Heart left ventricle (tissue), 13 donors: Measurements from ENCODE around the gene MFSD8.

ENCODE experiments used
- POLR2A ChIP-seq, 2 donors: fragments of 450-650 bp; IDR thresholded peaks; one replicate each; pipeline ENCODE4 v1.6.1; 2017; ENCODE audit warnings: antibody characterized with exemption in 2 of 2, mild to moderate bottlenecking in 2 of 2, moderate library complexity in 2 of 2
- TF ChIP-seq, protein P1 (sequence below), 12 donors: fragments of 200-600 bp; sonication (generic) in 4 of 12; IDR thresholded peaks; one replicate each; pipeline versions ENCODE4 v1.5.0 to v1.8.0; 2018 to 2022; ENCODE audit warnings: antibody characterized with exemption in 12 of 12, mild to moderate bottlenecking in 5 of 12
- donor health status: ischemic (EF 13 %, LVEDD 7.1; RV severe dilation, severe dysfunction).
- donor health status: DM: no; HTN: yes; CAD: no.
- donor health status: DM: no; HTN: no; CAD: no.
- donor health status: ischemic (EF 25% LVEDD 6.9; RV normal size, moderate dysfunction).
- donor health status: ischemic (EF 25% LVEDD 5.7; RV mildly dilated, moderate dysfunction).
- donor health status: ischemic (EF 35%, LVEDD 5.7; RV mildly dilated, moderate dysfunction).
- donor health status: nonischemic (EF 11% LVEDD 7.7; RV severe dilation, severe dysfunction).
- donor health status: DM: yes; HTN: yes; CAD: no.
- donor health status: PGD.
- donor health status: ischemic (EF 29% LVEDD 5.4; RV normal size, mild dysfunction).
- donor health status: nonischemic (EF 23%, LVEDD 6.1; RV moderate dilation, normal function).

DNA sequence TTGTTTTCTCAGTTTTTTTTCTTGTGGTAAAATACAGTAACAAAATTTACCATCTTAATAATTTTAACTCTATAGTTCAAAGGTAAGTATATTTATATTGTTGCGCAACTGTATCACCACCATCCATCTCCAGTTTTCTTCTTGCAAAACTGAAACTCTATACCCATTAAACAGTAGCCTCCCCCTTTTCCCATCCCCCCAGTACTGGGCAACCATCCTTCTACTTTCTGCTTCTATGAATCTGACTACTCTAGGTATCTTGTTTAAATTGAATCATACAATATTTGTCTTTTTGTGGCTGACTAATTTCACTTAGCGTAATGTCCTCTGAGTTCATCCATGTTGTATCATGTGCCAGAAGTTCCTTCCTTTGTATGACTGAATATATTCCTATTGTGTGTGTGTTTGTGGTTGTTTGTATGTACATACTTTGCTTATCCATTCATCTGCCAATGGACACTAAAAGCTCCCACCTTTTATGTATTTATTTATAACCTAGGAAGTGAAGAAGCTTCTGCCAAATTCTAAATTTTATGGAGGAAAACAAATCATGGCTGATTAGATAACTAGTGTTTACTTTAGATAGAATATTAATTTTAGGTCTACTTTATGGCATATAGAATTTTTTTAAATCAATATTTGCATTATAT lies 10.3 kb upstream of the MFSD8 start:
- TF ChIP-seq, protein P1, sequence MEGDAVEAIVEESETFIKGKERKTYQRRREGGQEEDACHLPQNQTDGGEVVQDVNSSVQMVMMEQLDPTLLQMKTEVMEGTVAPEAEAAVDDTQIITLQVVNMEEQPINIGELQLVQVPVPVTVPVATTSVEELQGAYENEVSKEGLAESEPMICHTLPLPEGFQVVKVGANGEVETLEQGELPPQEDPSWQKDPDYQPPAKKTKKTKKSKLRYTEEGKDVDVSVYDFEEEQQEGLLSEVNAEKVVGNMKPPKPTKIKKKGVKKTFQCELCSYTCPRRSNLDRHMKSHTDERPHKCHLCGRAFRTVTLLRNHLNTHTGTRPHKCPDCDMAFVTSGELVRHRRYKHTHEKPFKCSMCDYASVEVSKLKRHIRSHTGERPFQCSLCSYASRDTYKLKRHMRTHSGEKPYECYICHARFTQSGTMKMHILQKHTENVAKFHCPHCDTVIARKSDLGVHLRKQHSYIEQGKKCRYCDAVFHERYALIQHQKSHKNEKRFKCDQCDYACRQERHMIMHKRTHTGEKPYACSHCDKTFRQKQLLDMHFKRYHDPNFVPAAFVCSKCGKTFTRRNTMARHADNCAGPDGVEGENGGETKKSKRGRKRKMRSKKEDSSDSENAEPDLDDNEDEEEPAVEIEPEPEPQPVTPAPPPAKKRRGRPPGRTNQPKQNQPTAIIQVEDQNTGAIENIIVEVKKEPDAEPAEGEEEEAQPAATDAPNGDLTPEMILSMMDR (IDR thresholded peaks at IDR 0.05): no peak
- no peak for TF ChIP-seq POLR2A (IDR thresholded peaks at IDR 0.05)
